Ramos (cell line): ENCODE data around the gene UNC13B.
"Not testable (repeated sequence)": the region's sequence is repeated elsewhere in the genome, so short reads cannot be mapped to it uniquely, and the experiment has no call there.

Experiments used
- in situ Hi-C: fragments of 300-500 bp; cut with MboI; formaldehyde crosslinking; loops from one replicate; pipeline ENCODE4 v1.14.3; 2022; ENCODE audit warnings: low sequenced_read_pairs; ENCODE audit not compliant: unreplicated experiment

The UNC13B gene

GRCh38 chr9:35211854-35212253, 50.0 kb downstream of the UNC13B start:
- in situ Hi-C loops: no loop called here

DNA sequence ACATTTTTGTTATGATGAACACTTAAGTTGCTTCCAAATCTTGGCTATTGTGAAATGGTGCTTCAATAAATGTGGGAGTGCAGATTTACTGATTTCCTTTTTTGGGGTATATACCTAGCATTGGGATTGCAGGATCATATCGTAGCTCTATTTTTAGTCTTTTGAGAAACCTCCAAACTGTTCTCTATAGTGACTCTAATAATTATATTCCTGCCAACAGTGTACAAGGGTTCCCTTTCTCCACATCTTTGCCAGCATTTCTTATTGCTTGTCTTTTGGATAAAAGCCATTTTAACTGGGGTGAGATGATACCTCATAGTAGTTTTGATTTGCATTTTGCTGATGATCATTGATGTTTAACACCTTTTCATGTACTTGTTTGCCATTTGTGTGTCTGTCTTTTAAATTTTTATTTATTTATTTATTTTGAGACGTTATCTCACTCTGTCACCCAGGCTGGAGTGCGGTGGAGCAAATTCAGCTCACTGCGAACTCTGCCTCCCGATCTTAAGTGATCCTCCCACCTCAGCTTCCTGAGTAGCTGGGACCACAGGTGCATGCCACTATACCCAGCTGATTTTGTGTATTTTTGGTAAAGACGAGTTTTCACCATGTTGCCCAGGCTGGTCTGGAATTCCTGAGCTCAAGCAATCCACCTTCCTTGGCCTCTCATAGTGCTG, 59.0 kb downstream of the UNC13B start:
- in situ Hi-C loops: no loop called here

GRCh38 chr9:35225677-35226076, 63.9 kb downstream of the UNC13B start:
- in situ Hi-C loops: no loop called here

DNA sequence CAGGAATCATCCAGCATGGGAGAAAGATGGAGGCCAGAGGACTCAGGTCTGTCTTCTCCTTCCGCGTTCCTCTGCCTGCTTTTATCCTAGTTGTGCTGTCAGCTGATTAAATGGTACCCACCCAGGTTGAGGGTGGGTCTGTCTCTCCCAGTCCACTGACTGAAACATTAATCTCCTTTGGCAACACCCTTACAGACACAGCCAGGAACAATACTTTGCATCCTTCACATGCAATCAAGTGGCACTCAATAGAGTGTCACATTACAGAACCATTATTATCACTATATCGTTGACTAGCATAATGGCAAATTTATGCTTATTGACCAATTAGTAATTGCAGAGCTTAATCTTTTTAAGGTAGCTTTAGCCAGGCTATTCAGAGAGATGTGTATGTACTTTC, 64.8 kb downstream of the UNC13B start:
- in situ Hi-C loops: no loop called here

DNA sequence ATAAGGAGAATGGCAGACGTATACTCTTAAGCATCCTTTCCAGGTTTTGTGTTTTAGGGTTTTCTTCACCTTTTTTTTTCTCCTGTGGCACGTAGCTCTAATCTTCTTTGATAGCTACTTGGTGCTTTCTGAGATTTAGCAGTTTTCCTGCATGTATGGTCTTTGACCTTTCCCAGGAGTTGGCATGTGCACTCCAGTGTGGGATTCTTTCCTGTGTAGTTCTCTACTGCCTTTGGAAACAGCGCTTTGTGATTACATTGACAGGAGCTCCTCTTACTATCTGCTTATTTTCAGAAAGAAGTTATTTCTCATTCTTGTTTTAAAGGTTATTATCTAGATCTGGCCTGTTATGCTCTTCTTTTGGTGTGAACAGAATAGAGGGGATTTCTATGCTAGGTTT, 65.5 kb downstream of the UNC13B start:
- in situ Hi-C loops: no loop called here

- in situ Hi-C loops: no loop called here
Measured at GRCh38 chr9:35229066-35229778, 67.4 kb downstream of the UNC13B start.

DNA sequence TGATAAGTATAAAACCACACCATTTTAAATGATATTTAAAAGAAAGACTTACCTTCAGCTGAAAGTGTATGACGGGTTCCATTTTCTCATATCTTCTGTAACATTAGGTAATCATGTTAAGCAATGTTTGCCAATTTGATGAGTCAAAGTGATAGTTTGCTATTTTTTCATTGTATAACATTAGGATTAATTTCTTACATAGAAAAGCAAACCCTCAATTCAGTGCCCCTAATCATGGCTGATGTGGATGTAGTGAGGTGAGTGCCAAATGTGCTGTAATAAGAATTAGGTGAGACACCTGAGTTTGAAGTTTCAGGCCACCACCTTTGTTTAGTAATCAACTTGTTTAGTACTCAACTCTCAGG, 68.0 kb downstream of the UNC13B start:
- in situ Hi-C loops: no loop called here

- in situ Hi-C loops: no loop called here
Measured at GRCh38 chr9:35232867-35233544, 71.2 kb downstream of the UNC13B start.

DNA sequence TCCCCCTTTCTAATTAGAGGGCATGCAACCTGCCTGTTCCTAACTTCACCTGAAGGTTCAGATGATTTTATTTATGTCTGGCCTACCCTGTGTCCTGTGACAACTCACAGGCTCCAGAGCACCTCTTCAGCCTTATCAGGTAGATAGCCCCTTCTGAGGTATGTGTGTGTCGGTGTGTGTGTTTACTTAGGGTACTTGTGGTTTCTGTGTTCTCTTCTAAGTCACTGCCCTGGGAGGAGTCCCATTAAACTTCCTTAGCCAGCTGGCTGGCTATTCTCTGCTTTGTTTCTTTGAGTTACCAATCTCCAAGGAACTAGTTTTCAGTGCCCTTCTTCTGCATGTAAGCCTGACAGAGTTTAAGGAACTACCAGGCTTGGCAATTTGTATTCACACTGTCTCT, 74.9 kb downstream of the UNC13B start:
- in situ Hi-C loops: no loop called here

DNA sequence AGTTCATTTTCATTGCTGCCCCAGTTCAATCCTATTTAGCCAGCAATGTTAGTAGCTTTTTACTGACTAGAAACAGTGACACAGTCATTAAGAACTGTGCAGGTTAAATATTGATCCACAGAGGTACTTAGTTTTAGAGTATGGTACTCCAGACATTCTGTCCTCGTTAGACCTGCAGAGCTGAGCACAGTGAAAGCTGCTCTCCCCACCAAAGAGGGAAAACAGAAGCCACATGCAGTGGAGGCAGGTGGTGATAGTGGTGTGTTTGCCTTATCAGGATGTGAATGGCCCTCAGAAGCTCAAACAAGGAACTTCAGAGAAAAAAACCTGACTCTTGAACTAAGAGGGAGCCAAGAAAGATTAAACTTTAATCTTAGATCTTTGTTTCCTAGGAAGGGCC, 75.5 kb downstream of the UNC13B start:
- in situ Hi-C loops: no loop called here

DNA sequence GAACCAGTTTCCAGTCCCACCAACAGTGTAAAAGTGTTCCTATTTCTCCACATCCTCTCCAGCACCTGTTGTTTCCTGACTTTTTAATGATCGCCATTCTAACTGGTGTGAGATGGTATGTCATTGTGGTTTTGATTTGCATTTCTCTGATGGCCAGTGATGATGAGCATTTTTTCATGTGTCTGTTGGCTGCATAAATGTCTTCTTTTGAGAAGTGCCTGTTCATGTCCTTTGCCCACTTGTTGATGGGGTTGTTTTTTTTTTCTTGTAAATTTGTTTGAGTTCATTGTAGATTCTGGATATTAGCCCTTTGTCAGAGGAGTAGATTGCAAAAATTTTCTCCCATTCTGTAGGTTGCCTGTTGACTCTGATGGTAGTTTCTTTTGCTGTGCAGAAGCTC, 84.1 kb downstream of the UNC13B start:
- in situ Hi-C loops: not testable (repeated sequence)

- in situ Hi-C loops: no loop called here
Measured at GRCh38 chr9:35253075-35253474, 91.3 kb downstream of the UNC13B start.

- in situ Hi-C loops: no loop called here
Measured at GRCh38 chr9:35254237-35254636, 92.4 kb downstream of the UNC13B start.

GRCh38 chr9:35254984-35255857, 93.4 kb downstream of the UNC13B start:
- in situ Hi-C loops: no loop called here

GRCh38 chr9:35257986-35258659, 96.3 kb downstream of the UNC13B start:
- in situ Hi-C loops: no loop called here

GRCh38 chr9:35258660-35259474, 97.1 kb downstream of the UNC13B start:
- in situ Hi-C loops: no loop called here

DNA sequence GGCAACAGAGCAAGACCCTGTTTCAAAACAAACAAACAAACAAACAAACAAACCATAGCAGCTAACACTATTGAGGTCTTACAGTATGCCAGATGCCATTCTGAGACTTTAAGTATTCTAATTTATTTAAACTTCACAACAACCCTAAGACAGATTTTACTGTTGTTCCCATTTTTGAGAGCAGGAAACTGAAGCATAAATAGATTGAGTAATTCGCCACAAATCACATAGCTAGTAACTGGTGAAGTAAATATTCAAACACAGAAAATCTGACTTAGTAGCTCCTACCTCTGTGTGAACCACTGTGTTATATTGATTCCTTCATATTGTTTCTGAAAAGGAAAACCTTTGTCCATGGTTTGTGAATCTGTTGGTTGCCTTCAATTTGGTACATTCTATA, 98.4 kb downstream of the UNC13B start:
- in situ Hi-C loops: no loop called here

DNA sequence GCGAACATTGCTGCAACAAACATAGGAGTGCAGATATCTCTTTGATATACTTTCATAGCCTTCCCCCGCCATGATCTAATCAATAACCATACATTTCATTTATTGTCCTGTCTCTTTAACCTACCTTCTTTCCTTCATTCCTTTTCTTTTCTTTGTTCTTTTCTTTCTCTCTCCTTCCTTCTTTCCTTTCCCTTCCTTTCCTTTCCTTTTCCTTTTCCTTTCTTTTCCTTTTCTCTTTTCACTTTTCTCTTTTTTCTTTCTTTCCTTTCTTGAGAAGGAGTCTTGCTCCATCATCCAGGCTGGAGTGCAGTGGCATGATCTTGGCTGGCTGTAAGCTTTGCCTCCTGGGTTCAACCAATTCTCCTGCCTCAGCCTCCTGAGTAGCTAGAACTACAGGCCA, 100.3 kb downstream of the UNC13B start:
- in situ Hi-C loops: no loop called here

- in situ Hi-C loops: no loop called here
Measured at GRCh38 chr9:35267710-35268109, 105.9 kb downstream of the UNC13B start.
